Lower lobe of right lung (tissue), 2 donors: ENCODE measurements around the gene BASP1. TPM values are rescaled to one million over a fixed set of nuclear protein-coding genes. Genes with fewer than 3 reads are reported as not detected.

ENCODE experiments used
- ATAC-seq, 2 donors: fragments of 200-7000 bp; cut with Tn5 transposase; one replicate each; pipeline ENCODE4 v1.9.1; 2020 to 2022; ENCODE audit warnings: mild to moderate bottlenecking in 2 of 2, moderate library complexity in 2 of 2
- DNase-seq: peaks from one replicate; pipeline ENCODE4 v3.0.0-alpha.2; 2020
- H3K27ac ChIP-seq: fragments of 200-600 bp; one replicate; pipeline ENCODE4 v1.8.0; 2022
- H3K27me3 ChIP-seq: fragments of 200-600 bp; one replicate; pipeline ENCODE4 v1.8.0; 2022; ENCODE audit warnings: low read depth
- H3K36me3 ChIP-seq: fragments of 200-600 bp; one replicate; pipeline ENCODE4 v1.8.0; 2022; ENCODE audit warnings: mild to moderate bottlenecking
- H3K4me1 ChIP-seq: fragments of 200-600 bp; one replicate; pipeline ENCODE4 v1.8.0; 2022
- H3K4me3 ChIP-seq: fragments of 200-600 bp; one replicate; pipeline ENCODE4 v1.8.0; 2022; ENCODE audit warnings: mild to moderate bottlenecking
- H3K9me3 ChIP-seq: fragments of 200-600 bp; one replicate; pipeline ENCODE4 v1.8.0; 2022
- CTCF ChIP-seq: fragments of 200-600 bp; IDR thresholded peaks from one replicate; pipeline ENCODE4 v1.8.0; 2022; ENCODE audit warnings: antibody characterized with exemption, mild to moderate bottlenecking
- intact Hi-C: fragments of 100-400 bp; cut with DNase I; formaldehyde crosslinking; loops from one replicate; pipeline ENCODE4 v1.11.0; 2022
- total RNA-seq: library from RNA; stranded (reverse); fragmentation: NEBNext Ultra II Directional; extraction: Animal tissue kit (Norgen Biotek cat#: 25700); gene quantifications from one replicate; pipeline ENCODE4 v1.2.1, GENCODE V29; 2021
- donor health status: DM: no; HTN: yes; CAD: no; lungs with severe emphysema.

BASP1 gene
- total RNA-seq, 1 donor from 2014 or later: 25.8 TPM

GRCh38 chr5:17224858-17225511 lies 7.6 kb downstream of the BASP1 start:
- no peak for TF ChIP-seq CTCF
- H3K27ac ChIP-seq: no peak overlapping the region
- H3K27me3 ChIP-seq: no peaks in the 10 kb centered on the region
- intact Hi-C loops: no loop called here
- no peak overlapping the region for H3K4me3 ChIP-seq
- no peaks in the 10 kb centered on the region for H3K36me3 ChIP-seq
- H3K9me3 ChIP-seq: no peaks in the 10 kb centered on the region
- H3K4me1 ChIP-seq: no peaks in the 10 kb centered on the region
- ATAC-seq (no peak), DNase-seq (no peak)

- ATAC-seq: no peak
- Histone ChIP-seq H3K27me3 (no peaks in the 10 kb centered on the region), H3K27ac (no peak overlapping the region), H3K4me3 (no peak overlapping the region), H3K4me1 (no peaks in the 10 kb centered on the region), H3K36me3 (no peaks in the 10 kb centered on the region), H3K9me3 (no peaks in the 10 kb centered on the region)
- no peak for DNase-seq
- intact Hi-C loops: no loop called here
- TF ChIP-seq CTCF: no peak
These were observed 8.1 kb downstream of the BASP1 start for GRCh38 chr5:17225520-17225919.

GRCh38 chr5:17227868-17228267 lies 10.4 kb downstream of the BASP1 start:
- H3K27ac ChIP-seq: no peak overlapping the region
- H3K4me3 ChIP-seq: no peak overlapping the region
- no peaks in the 10 kb centered on the region for H3K27me3 ChIP-seq
- intact Hi-C loops: no loop called here
- no peak for ATAC-seq
- DNase-seq: no peak
- no peaks in the 10 kb centered on the region for H3K9me3 ChIP-seq
- TF ChIP-seq CTCF: no peak
- H3K4me1 ChIP-seq: no peaks in the 10 kb centered on the region
- H3K36me3 ChIP-seq: no peaks in the 10 kb centered on the region

- no peaks in the 10 kb centered on the region for H3K27me3 ChIP-seq
- TF ChIP-seq CTCF: no peak
- H3K4me1 ChIP-seq: no peaks in the 10 kb centered on the region
- no peak for ATAC-seq
- H3K36me3 ChIP-seq: no peaks in the 10 kb centered on the region
- intact Hi-C loops: no loop called here
- no peak overlapping the region for H3K27ac ChIP-seq
- H3K4me3 ChIP-seq: no peak overlapping the region
- no peak for DNase-seq
- H3K9me3 ChIP-seq: no peaks in the 10 kb centered on the region
These were observed 11.4 kb downstream of the BASP1 start for GRCh38 chr5:17228821-17229291.

- H3K9me3 ChIP-seq: no peaks in the 10 kb centered on the region
- no peak for ATAC-seq
- no peaks in the 10 kb centered on the region for H3K36me3 ChIP-seq
- no peaks in the 10 kb centered on the region for H3K27me3 ChIP-seq
- DNase-seq: no peak
- TF ChIP-seq CTCF: no peak
- intact Hi-C loops: no loop called here
- no peak overlapping the region for H3K27ac ChIP-seq
- no peak overlapping the region for H3K4me3 ChIP-seq
- H3K4me1 ChIP-seq: no peaks in the 10 kb centered on the region
These were observed 11.9 kb downstream of the BASP1 start for GRCh38 chr5:17229313-17229712.
